Peyer's patch (tissue), 4 donors: ENCODE data around the gene C12orf57.

Source experiments
- CTCF ChIP-seq, 6 experiments: fragments of 450-650 bp in 4 of 6; fragments of 200-600 bp in 2 of 6; sonication (generic) in 1 of 6; IDR thresholded peaks; one replicate each; pipeline ENCODE4 v1.5.1; 2017 to 2019; ENCODE audit warnings: antibody characterized with exemption in 6 of 6, mild to moderate bottlenecking in 3 of 6, moderate library complexity in 1 of 6
- POLR2A ChIP-seq, 2 donors: fragments of 450-650 bp; IDR thresholded peaks; one replicate each; pipeline ENCODE4 v1.5.1; 2017; ENCODE audit warnings: antibody characterized with exemption in 2 of 2, mild to moderate bottlenecking in 2 of 2, moderate library complexity in 2 of 2

GRCh38 chr12:6939191-6939540 lies 4.7 kb upstream of the C12orf57 start:
- no peak for TF ChIP-seq CTCF (IDR thresholded peaks at IDR 0.05)
- TF ChIP-seq POLR2A (IDR thresholded peaks at IDR 0.05) = no peak
